NCI-H2196 treated with DMSO at 0.1 percent for 48 hours (cell line): ENCODE results near the gene SLC35G4.
"Not testable (repeated sequence)": the region's sequence is repeated elsewhere in the genome, so short reads cannot be mapped to it uniquely, and the experiment has no call there.

Experiments used
- DNase-seq: peaks from one replicate; lab custom pipeline; 2025; ENCODE audit not compliant: unreplicated experiment; lab: John Stamatoyannopoulos, UW

The SLC35G4 gene

DNA sequence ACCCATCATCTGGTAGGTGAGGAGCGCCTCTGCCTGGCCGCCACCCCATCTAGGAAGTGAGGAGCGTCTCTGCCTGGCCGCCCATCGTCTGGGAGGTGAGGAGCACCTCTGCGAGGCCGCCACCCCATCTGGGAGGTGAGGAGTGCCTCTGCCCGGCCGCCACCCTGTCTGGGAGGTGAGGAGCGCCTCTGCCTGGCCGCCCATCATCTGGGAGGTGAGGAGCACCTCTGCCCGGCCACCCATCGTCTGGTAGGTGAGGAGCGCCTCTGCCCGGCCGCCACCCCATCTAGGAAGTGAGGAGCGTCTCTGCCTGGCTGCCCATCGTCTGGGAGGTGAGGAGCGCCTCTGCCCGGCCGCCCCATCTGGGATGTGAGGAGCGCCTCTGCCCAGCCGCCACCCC lies 4.2 kb downstream of the SLC35G4 start:
- DNase-seq, result not testable (repeated sequence)

DNA sequence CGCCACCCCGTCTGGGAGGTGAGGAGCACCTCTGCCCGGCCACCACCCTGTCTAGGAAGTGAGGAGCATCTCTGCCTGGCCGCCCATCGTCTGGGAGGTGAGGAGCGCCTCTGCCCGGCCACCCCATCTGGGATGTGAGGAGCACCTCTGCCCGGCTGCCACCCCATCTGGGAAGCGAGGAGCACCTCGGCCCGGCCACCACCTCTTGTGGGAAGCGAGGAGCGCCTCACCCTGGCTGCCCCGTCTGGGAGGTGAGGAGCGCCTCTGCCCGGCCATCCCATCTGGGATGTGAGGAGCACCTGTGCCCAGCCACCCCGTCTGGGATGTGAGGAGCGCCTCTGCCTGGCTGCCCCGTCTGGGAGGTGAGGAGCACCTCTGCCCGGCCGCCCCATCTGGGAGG lies 4.6 kb downstream of the SLC35G4 start:
- not testable (repeated sequence) for DNase-seq

DNA sequence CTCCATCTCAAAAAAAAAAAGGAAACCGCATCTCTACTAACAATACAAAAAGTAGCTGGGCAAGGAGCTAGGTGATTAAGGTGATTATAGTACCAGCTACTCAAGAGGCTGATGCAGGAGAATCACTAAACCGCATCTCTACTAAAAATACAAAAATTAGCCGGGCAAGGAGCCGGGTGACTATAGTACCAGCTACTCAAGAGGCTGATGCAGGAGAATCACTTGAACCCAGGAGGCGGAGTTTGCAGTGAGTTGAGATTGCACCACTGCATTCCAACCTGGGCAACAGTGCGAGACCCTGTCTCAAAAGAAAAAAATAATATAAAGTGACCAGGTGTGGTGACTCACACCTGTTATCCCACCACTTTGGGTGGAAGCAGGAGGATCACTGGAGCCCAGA lies 5.6 kb downstream of the SLC35G4 start:
- not testable (repeated sequence) for DNase-seq

DNA sequence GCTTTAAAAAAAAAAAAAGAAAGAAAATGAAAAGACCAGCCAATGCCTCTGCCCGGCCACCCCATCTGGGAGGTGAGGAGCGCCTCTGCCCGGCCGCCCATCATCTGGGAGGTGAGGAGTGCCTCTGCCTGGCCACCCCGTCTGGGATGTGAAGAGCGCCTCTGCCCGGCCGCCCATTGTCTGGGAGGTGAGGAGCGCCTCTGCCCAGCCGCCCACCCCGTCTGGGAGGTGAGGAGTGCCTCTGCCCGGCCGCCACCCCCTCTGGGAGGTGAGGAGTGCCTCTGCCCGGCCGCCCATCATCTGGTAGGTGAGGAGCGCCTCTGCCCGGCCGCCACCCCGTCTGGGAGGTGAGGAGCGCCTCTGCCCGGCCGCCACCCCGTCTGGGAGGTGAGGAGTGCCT lies 37.9 kb downstream of the SLC35G4 start:
- not testable (repeated sequence) for DNase-seq

DNA sequence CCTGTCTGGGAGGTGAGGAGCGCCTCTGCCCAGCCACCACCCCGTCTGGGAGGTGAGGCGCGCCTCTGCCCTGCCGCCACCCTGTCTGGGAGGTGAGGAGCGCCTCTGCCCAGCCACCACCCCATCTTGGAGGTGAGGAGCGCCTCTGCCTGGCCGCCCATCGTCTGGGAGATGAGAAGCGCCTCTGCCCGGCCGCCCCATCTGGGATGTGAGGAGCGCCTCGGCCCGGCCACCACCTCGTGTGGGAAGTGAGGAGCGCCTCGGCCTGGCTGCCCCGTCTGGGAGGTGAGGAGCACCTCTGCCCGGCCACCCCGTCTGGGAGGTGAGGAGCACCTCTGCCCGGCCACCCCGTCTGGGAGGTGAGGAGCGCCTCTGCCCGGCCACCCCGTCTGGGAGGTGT lies 38.4 kb downstream of the SLC35G4 start:
- not testable (repeated sequence) for DNase-seq

DNA sequence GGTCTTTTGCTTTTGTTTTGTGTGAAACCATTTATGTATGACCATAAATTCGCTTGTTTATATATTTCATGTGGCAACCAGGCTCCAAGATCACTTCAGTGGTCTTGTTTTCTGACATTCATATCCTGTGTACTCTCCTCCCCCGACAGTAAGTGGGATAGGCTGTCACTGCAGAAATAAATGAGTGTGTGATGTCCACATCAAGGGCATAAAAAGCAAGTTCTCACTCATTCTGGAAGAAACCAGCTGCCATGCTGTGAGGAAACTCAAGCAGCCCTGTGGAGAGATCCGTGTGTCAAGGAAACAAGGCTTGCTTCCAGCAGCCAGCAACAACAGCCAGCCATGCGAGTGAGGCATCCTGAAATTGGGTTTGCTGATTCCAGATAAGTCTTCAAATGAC lies 40.4 kb downstream of the SLC35G4 start:
- no peak for DNase-seq

DNA sequence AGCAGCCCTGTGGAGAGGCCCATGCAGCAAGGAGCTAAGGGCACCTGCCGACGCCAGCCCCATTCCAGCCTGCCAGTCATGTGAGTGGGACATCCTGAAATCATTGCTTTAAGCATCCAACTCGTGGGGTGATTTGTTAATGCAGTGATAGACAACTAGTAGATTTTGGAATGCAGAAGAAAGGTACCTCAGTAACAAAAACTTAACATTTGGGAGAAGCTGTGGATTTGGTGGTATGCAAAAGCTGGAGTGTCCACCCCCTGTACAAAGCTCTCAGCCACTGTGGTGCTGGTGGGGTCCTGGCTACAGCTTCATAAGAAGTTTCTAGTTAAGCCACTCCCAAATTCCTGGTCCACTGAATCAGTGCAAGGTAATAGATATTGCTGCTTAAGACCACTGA lies 42.5 kb downstream of the SLC35G4 start:
- no peak for DNase-seq

DNA sequence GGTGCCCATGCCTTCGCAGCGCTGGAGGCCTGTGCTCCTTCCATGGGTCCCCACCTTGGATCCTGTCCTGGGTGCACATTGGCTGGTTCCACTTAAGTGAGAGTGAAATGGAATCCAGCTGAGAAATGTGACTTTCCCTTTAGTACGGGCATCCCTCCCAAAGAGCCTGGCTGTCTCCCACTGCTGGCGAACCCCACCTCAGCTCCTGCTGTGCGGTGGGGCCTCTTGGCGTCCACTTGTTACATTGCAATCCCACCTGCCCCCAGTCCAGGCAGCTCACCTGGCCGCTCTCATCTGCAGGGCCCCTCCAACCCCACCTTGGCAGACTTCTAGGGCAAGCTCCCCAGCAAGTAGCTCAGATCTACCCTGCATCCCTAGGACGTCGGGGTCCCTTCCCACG lies 44.1 kb downstream of the SLC35G4 start:
- no peak for DNase-seq

DNA sequence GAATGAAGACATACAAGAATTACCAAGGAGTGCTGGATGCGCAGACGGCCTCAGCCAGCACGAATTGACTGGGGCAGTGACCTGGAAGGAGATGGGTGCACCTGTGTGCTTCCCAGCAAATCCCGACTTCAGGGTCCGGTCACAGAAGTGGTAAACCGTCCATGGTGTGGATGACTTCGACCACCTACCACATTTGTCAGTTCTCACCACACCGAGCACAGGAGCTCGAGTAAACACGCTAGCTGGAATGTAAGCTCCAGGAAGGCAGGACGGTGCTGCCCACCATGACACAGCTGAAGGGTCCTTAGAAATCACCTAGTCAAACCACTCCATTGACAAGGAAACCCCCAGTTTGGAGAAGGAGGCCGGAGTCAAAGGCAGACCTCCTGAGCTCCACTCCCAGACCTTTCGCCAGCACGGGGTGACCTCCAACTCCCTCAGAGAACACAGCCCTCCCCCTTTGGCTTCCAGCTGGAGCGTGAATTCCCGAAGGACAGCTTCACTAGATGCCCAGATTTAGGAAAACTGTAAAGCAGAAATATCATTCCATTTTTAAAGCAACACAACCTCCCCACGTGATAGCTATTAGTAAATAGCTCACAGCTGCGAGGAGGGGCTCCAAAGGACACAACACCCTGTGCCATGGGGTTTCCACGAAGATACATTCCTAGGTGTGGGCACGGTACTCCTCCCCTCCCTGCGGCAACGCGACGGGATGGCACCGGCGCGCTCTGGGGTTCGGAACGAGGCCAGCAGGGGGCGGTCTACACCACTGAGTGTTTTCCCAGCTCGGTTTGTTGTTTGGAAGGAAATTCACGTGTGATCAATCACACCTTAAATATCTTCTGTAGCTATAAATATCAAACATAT lies 45.6 kb downstream of the SLC35G4 start:
- DNase-seq, result no peak

DNA sequence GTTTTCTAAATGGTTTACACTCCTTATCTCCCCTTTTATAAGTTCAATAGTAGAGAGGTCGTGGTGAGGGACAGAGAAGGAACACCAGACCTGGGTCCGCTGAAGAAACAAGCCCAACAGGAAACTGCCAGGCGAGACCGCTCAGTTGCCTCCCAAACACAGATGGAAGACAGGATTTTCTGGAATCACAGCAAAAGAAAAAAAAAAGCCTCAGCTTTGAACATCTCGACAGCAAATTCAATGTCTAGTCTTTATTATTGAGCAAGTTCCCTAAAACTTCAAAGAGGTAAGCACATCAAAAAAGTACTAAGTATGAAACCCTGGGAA lies 46.2 kb downstream of the SLC35G4 start:
- no peak for DNase-seq

DNA sequence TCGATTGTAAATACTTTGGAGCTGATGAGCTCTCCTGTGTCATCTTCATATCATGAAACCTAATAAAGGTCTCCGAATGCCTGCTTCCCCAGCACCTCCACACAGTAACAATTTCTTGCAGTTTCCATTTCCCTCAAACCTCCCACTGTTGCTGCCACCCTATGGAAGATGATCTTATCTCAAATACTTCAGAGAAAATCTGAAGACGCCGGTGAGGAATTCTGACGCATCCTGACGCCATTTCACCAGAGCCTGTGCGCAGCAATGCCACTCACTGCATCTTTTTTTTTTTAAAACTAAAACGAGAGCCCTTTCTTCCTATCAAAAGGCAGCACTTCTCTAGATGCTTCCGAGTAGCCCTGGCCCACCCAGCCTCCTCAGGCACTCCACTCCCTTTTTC lies 47.8 kb downstream of the SLC35G4 start:
- DNase-seq, result no peak

DNA sequence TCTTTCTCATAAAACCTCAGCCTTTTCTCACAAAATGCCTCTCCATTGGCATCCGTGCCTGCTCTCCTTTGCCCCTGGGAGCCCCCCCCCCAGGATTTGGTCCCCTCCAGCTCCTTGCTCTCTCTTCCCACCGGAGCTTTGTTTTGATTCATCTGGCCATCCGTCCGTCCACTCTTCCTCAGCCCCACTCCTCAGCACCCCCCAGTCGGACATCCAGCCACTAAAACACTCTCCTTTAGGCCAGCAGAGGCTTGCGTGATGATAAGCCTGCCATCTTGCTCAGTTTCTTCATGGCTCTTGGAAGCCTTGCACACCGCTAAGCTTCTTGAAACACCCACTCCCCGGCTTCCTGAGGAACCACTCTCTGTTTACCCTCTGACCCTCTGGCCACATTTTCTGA lies 48.2 kb downstream of the SLC35G4 start:
- no peak for DNase-seq

DNA sequence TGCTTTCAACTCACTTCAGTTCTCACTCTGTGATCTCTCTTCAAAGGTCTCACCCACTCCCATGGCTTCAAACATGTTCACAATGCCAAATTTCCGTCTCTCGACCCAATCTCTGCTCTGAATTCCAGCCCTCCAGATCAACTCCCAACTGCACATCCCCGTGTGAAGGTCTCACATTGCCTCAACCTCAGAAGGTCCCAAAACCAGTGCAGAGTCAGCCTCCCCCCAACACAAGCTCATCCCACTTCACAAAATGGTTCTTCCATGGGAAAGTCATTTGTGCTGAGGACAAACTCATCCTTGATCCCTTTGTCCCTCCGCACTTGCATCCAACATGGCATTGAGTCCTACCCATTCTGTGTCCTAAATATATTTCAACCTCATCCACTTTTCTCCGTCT lies 48.6 kb downstream of the SLC35G4 start:
- no peak for DNase-seq

DNA sequence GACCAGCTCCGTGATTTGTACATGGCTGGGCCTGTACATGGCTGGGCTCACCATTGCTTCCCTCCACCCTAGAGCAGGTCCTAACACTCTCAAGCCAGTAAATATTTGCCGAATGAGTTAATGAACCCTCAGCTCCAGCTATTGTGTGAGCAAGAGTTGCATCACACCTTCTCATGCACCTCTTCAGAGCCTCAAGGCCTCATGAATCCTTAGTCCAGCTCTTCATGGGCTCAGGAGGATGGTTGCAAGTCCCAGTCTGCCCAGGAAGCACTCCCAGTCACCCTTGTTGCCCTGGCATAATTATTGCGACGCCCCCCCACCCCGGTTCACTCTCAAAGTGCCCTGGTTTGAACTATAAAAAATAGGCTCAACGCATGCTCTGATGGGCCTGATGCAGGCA lies 49.6 kb downstream of the SLC35G4 start:
- no peak for DNase-seq
